GM18508 (cell line): Measurements from ENCODE around the gene KCNK3.

Source experiments
- ATAC-seq: cut with Tn5 transposase; IDR thresholded peaks from one replicate; pipeline ENCODE4 v1.9.1; 2021; ENCODE audit warnings: moderate number of reproducible peaks; ENCODE audit not compliant: insufficient read depth, unreplicated experiment

The KCNK3 gene

DNA sequence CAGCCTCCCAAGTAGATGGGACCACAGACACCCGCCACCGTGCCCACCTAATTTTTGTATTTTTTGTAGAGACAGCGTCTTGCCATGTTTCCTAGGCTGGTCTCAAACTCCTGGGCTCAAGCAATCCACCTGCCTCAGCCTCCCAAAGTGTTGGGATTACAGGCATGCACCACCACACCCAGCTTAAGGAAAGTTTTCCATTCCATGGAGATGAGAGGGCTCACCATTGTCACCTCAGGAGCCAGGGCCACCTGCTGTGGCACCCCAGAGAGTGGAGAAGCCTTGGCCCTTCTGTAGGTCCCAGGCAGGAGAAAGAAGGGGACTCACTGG is 76.2 kb downstream of the KCNK3 start:
- ATAC-seq, result no peak

DNA sequence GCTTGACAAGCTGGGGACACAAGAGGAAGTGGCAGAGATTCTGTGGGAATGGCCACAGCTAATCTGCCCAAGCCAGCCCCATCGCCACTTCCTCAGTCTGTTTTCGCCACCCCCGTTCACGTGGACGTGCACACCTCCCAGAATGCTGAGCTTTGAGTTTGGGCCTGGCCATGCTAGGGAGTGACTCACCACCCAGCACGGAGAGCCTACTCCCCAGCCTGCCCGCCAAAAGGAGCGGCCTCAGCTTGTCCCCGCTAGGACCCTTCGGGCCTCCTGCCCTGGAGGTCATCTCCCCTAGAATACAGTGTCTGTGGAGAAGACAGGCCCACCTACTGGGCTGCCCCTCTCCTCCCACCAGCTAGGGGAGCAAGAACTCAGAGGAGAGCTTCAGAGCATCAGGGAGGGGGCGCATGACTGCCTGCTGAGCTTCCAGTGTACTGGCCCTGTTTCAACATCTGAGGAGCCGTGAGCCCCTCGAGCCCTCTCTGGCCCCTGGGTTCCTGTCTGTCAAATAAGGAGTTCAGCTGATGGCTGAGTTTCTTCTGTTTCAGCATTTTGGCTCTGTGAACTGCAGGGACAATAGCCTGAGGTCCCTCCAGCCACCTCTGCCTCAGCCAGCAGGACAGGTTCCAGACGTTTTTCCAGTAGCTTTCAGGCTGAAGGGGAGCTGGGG is 76.7 kb downstream of the KCNK3 start:
- ATAC-seq, result no peak

DNA sequence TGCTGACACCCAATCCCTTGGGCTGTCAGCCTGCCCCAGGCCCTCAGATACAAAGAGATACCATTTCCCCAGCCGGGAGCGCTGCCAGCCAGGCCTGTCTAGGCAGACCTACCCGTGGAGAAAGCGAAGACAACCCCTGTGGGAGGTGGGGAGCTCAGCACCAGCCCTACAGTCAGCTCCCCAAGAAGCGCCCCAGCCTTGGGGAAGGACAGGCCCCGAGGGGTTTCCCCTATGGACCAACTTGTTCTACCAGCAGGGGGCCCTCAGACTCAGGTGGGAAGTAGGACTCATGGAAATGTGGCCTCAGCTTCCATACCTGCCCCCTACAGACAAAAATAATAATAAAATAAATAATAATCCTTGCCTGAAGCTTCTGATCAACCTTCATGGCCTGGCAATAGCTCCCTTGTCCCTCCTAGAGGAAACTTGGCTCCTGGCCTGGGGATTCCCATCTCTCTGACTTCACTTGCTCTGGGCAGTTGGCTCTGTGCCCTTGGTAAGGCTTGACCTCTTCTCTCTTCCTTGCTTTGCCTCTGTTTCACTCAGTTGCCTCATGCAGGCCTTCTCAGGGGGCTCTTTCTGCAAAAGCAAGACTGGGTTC is 78.6 kb downstream of the KCNK3 start:
- no peak for ATAC-seq

DNA sequence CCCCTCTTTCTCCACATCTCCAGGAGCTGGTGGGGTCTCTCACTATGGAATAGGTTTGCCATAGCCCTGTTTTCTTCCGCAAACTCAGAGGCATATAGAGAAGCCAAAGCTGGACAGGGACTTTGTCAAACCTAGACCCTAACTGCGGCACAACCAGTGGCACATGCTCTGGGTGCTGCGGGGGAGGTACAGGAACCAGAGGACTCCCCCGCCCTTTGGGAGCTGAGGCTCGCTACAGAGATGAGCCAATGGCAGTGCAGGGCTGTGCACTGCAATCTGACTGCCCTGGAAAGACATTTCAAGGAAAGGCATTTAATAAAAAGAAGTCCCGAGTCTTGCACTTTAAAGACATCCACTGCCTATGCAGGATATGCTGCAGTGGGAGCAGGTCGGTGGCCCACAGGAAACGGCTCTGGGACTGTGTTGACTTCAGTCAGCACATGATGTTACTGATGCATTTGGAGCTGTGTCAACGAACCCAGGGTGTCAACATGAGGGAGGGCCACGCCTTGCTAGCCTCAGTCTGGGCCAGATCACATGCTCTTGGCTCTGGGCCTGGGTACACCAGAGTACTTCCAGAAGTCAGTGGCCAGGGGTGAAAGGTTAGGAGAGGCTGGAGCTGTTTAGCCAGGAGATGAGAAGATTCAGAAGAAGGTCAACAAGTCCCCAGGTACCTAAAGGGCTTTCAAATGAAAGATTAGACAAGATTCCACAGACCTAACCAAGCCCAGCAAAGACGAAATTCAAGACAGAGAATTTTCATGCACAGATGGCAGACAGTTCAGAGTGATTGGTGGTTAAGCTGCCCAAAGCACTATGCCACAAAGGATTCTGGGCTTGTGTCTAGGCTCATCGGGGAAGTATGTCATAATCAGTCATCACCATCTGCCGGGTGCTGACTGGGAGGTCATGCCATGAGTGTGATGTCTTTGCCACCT is 79.8 kb downstream of the KCNK3 start:
- ATAC-seq, result no peak

DNA sequence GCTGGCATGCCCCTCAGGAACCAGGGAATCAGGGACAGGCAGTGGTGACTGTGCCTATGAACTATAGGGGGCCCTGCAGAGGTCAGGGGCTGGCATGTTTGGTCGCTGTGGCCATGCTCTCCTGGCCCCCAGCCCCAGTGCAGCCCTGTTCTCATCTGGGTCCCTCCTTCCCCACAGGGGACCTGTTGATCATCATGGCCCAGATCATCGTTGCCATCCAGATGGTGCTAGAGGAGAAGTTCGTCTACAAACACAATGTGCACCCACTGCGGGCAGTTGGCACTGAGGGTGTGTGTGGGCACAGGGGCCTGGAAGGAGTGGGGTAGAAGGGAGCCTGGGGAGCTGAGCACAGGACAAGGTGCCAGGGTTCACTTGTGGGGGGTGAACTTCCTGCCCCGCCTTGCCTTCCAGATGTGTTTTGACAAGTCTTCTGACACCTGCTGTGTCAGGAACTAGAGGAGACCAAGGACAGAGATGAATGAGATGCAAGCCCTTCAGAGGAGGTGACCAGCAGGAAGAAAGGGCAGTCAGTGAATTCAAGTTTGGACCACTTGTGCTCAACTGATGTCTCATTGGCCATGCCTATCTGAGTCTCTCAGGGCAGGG is 83.8 kb downstream of the KCNK3 start:
- ATAC-seq, result no peak

DNA sequence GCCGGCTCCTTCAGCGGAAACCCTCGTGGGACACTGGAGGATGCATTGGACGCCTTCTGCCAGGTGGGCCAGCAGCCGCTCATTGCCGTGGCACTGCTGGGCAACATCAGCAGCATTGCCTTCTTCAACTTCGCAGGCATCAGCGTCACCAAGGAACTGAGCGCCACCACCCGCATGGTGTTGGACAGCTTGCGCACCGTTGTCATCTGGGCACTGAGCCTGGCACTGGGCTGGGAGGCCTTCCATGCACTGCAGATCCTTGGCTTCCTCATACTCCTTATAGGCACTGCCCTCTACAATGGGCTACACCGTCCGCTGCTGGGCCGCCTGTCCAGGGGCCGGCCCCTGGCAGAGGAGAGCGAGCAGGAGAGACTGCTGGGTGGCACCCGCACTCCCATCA is 85.6 kb downstream of the KCNK3 start:
- ATAC-seq, result no peak

DNA sequence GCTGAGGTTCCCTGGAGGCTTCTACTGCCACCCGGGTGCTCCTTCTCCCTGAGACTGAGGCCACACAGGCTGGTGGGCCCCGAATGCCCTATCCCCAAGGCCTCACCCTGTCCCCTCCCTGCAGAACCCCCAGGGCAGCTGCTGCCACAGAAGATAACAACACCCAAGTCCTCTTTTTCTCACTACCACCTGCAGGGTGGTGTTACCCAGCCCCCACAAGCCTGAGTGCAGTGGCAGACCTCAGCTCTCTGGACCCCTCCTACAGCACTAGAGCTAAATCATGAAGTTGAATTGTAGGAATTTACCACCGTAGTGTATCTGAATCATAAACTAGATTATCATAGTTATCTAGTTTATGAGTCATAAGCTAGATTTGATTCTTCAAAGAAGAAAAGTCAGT is 86.0 kb downstream of the KCNK3 start:
- no peak for ATAC-seq

DNA sequence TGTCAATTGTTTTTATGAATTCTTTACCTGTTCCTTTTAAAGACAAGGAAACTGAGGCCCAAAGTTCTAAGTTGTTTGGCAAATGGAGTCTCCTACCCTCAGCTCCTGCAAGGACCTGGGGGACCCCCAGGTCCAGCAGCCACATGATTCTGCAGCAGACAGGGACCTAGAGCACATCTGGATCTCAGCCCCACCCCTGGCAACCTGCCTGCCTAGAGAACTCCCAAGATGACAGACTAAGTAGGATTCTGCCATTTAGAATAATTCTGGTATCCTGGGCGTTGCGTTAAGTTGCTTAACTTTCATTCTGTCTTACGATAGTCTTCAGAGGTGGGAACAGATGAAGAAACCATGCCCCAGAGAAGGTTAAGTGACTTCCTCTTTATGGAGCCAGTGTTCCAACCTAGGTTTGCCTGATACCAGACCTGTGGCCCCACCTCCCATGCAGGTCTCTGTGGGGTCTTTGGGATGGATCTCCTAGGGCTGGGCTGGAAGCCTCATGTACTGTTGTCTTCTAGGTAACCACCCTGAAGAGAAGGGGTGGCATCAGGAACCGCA is 87.8 kb downstream of the KCNK3 start:
- no peak for ATAC-seq
